Mucosa of descending colon (tissue), 3 donors: ENCODE results near the gene NT5C1A. TPM values are rescaled to one million over a fixed set of nuclear protein-coding genes. Genes with fewer than 3 reads are reported as not detected.

Source experiments
- ATAC-seq: fragments of 200-7000 bp; cut with Tn5 transposase; one replicate; pipeline ENCODE4 v1.9.1; 2020; ENCODE audit warnings: mild to moderate bottlenecking, moderate library complexity
- DNase-seq, 3 donors: peaks; one replicate each; pipeline ENCODE4 v3.0.0-alpha.2; 2020
- H3K36me3 ChIP-seq: fragments of 200-600 bp; one replicate; pipeline ENCODE4 v1.8.0; 2021; ENCODE audit warnings: low read depth, mild to moderate bottlenecking
- H3K4me1 ChIP-seq: fragments of 200-600 bp; one replicate; pipeline ENCODE4 v1.8.0; 2021; ENCODE audit warnings: low read depth, mild to moderate bottlenecking
- H3K4me3 ChIP-seq: fragments of 200-600 bp; one replicate; pipeline ENCODE4 v1.8.0; 2021; ENCODE audit warnings: mild to moderate bottlenecking
- H3K9me3 ChIP-seq: fragments of 200-600 bp; one replicate; pipeline ENCODE4 v1.8.0; 2021; ENCODE audit warnings: mild to moderate bottlenecking
- intact Hi-C, 2 donors: fragments of 100-400 bp; cut with DNase I in 1 of 2; cut with micrococcal nuclease in 1 of 2; formaldehyde crosslinking; loops; one replicate each; pipeline versions ENCODE4 v1.11.0 to v1.11.1; 2022; cut with DNase I, micrococcal nuclease
- total RNA-seq, 3 donors: library from RNA; stranded (reverse); fragmentation: NEBNext Ultra II Directional in 2 of 3; extraction: Animal tissue kit (Norgen Biotek cat#: 25700) in 2 of 3; gene quantifications; one replicate each; pipeline versions ENCODE4 v1.2.1 to v1.2.4, GENCODE V29; 2021 to 2023
- TF ChIP-seq, protein P1 (sequence below): fragments of 200-600 bp; IDR thresholded peaks from one replicate; pipeline ENCODE4 v1.8.0; 2022; ENCODE audit warnings: antibody characterized with exemption, mild to moderate bottlenecking
- donor health status: DM: no; HTN: no; CAD: no; lungs with moderate emphysema.
- donor health status: DM: no; HTN: no; CAD: no.
- donor health status: DM: no; HTN: yes; CAD: no.

Gene NT5C1A
- total RNA-seq, 3 donors from 2014 or later: 0.27 TPM; not detected in 2

DNA sequence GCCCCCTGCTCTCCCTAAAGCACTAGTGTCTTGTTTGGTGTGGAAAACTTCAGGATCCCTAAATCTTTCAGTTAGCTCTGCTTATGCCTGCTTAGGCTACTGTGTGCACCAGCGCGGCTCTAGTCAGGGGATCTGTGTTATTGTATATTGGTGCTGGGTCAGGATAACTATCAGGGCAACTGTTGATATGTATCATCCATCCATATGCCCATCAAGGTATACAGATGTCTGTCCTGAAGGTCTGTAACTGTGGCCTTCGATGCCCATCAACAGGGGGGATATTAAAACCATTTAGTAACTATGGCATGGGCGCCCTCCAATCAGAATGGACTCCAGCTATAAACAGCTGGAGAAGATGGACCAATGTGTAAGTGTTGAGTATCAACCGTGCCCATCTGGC lies 12.4 kb downstream of the NT5C1A start:
- H3K4me1 ChIP-seq: no peaks in the 10 kb centered on the region
- no peaks in the 10 kb centered on the region for H3K36me3 ChIP-seq
- intact Hi-C loops: loop anchor here in 1 of 2 donors (10.0 kb wide), 1 partner anchor 55 kb away; no protein-coding TSS in a partner anchor
- no peak overlapping the region for H3K4me3 ChIP-seq
- DNase-seq (no peak), ATAC-seq (no peak)
- TF ChIP-seq, protein P1, sequence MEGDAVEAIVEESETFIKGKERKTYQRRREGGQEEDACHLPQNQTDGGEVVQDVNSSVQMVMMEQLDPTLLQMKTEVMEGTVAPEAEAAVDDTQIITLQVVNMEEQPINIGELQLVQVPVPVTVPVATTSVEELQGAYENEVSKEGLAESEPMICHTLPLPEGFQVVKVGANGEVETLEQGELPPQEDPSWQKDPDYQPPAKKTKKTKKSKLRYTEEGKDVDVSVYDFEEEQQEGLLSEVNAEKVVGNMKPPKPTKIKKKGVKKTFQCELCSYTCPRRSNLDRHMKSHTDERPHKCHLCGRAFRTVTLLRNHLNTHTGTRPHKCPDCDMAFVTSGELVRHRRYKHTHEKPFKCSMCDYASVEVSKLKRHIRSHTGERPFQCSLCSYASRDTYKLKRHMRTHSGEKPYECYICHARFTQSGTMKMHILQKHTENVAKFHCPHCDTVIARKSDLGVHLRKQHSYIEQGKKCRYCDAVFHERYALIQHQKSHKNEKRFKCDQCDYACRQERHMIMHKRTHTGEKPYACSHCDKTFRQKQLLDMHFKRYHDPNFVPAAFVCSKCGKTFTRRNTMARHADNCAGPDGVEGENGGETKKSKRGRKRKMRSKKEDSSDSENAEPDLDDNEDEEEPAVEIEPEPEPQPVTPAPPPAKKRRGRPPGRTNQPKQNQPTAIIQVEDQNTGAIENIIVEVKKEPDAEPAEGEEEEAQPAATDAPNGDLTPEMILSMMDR: no peak
- H3K9me3 ChIP-seq: no peaks in the 10 kb centered on the region

DNA sequence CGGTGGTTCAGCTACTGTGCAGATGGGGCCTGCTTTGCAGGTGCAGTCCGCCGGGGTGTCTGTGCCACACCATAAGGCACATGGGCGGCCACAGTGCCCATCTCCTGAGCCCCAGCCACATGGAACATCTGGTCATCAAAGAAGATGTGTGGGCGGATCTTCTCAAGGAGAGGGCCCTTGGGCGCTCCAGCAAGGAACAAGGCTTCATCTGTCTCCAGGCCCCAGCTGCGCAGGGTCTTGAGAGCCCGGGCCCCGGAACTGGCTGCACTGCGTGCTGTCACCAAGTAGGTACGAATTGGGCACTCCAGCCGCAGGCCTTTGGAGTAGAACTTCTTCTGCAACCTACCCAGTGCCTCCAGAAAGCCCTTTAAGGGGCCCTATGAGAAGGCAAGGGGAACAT lies 12.8 kb downstream of the NT5C1A start:
- Histone ChIP-seq H3K36me3 (no peaks in the 10 kb centered on the region), H3K4me3 (no peak overlapping the region), H3K9me3 (no peaks in the 10 kb centered on the region), H3K4me1 (no peaks in the 10 kb centered on the region)
- DNase-seq (no peak), ATAC-seq (no peak)
- TF ChIP-seq, protein P1: no peak
- intact Hi-C loops: loop anchor here in 1 of 2 donors (10.0 kb wide), 1 partner anchor 54 kb away; no protein-coding TSS in a partner anchor

DNA sequence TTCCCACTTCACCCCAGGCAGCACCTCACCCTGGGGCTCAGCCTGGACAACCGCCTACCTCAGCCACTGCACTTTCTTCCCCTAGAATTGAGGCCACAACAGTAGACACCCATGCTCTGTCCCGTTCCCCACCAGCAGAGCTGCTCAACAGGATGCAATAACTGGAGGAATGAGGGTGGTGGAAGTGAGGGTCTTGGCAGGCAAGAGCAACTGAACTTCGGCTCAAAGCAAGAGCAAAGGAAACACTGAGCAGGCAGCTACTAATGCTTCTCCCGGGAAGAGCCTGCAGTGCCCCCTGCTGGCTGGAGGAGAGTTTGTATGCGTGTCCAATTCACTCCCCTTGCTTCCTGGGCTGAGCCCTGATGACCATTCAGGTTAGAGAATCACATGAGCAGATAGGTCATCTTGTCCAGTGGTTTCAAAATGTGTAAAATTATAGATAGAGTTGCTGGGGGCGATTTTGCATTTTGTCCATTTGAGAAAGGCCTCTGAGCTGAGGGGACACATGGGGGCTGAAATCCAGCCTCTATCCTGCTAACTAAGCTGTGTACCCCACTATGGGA lies 13.9 kb downstream of the NT5C1A start:
- peak; percentile 56 to 74 (median 73) for DNase-seq
- Histone ChIP-seq H3K9me3 (no peaks in the 10 kb centered on the region), H3K4me3 (no peak overlapping the region), H3K4me1 (no peaks in the 10 kb centered on the region), H3K36me3 (no peaks in the 10 kb centered on the region)
- intact Hi-C loops: loop anchor here in 1 of 2 donors (10.0 kb wide), 1 partner anchor 53 kb away; no protein-coding TSS in a partner anchor
- ATAC-seq: peak; percentile 85
- TF ChIP-seq, protein P1: peak; percentile 58

DNA sequence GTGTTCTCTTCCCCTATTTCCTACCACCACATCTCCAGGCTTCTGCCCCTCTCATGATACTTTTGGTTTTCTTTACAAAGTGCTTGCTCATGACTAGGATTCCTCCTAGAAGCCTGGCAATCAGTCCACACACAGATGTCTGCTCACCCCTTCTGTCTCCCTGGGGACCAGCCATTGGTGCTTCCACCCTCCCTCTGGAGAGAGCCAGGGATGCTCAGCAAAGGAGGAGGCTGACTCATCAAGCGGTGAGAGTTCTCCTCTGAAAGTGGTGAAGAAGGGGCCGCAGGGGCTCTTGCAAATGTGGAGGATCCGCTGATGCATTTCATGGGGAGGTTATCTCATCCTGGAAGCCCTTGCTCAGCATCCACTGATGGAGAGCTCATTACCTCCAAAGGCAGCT lies 14.5 kb downstream of the NT5C1A start:
- Histone ChIP-seq H3K36me3 (no peaks in the 10 kb centered on the region), H3K4me1 (no peaks in the 10 kb centered on the region), H3K9me3 (no peaks in the 10 kb centered on the region), H3K4me3 (no peak overlapping the region)
- intact Hi-C loops: loop anchor here in 1 of 2 donors (10.0 kb wide), 1 partner anchor 53 kb away; no protein-coding TSS in a partner anchor
- ATAC-seq (no peak), DNase-seq (no peak)
- TF ChIP-seq, protein P1: no peak

DNA sequence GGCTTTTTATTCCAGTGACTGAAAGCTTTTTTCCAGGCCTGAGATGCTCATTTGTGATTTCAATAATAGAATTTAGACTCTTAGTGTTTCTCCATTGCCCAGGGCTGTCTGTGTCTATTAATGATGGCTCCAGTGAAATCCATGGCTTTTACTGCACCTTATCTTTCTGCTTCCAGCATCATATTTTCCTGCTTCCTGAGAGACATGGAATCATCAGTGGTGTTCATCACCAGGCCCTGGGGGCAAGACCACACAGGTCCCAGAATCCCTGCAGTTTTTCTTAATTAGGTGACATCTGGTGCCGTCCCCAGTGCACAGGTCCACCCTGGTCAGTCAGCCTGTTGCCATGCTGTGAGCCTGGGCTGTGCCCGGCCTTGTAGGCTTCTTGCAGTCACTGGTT lies 15.5 kb downstream of the NT5C1A start:
- DNase-seq: no peak
- TF ChIP-seq, protein P1: no peak
- intact Hi-C loops: loop anchor here in 1 of 2 donors (10.0 kb wide), 1 partner anchor 52 kb away; no protein-coding TSS in a partner anchor
- Histone ChIP-seq H3K4me1 (no peaks in the 10 kb centered on the region), H3K36me3 (no peaks in the 10 kb centered on the region), H3K4me3 (no peak overlapping the region), H3K9me3 (no peaks in the 10 kb centered on the region)
- no peak for ATAC-seq
